Measurements from ENCODE around the gene DCLRE1B.

The DCLRE1B gene

DNA sequence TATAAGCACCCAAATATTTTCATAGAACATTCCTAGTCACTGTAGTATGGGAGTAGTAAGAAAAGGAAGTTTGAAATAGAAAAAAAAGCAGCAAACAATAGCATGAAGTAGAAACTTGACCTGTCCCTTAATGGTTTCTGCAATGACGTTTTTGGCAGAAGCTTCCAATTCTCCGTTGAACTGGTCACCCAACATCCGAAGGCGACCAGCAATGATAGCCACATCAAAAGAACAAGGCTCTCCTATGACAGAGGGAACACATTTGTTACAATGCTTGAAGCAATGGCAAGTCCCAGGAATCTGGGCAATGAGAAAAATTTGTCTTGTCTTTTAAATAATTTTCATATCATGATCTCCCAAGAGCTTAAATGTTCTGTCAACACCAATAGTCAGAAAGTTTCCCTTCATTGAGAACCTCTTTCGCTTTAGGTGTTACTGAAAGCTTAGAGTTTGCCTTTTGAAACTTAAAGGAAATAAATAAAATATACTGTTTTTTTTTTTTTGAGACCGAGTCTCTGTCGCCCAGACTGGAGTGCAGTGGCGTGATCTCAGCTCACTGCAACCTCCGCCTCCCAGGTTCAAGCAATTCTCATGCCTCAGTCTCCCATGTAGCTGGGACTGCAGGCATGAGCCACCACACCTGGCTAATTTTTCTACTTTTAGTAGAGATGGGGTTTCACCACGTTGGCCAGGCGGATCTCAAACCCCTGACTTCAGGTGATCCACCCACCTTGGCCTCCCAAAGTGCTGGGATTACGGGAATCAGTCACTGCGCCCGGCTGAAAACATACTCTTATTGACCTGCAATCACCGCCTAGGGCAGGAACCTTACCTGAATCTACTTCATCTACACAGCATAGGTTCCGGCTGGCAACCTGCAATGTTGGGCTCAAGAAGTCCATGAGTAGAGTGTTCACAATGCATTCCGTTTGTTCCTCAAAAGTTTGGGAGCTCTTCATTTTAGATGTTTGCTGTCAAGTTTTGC, 18.4 kb upstream of the DCLRE1B start:
- in situ Hi-C loops (cut with MboI; ENCODE audit: low sequenced_read_pairs) = no loop called here

DNA sequence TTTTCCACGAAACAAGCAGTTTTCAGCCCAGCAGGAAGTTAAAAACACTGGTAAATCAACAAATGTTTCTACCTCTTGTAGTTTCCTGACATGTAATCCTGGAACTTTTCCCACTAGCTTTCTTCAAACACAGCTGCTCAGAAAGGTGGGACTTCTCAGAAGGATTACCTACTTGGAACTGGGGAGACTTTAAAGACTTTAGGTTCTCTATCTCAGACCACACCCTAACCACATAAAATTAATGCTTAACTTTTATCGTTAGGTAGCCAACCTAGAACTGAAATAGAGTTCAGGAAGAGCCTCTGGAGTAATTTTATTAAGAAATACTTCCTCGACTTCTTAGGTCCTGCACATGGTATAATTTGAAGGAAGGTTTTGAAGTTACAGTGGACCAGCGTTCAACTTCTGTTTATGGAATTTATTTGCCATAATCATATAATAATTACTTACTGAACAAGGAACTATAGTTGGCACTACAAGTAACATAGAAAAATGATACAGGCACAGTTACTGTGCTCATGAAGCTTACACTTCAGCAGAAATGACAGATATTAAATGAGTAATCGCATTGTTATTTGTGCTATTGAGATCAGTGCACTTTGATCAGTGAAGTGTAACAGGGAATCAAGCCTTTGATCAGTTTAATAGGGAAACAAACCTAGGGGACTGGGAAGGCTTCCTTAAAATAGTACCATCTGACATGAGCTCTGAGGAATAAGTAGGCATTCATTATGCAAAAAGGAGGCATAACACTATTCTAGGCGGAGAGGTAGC, 17.5 kb upstream of the DCLRE1B start, which contains the start of gene BCL2L15:
Gene BCL2L15 (minus strand): TSS at position 180 of the 774 bp plus-strand sequence. CDS start 206 bp downstream, outside the sequence.
- in situ Hi-C loops (cut with MboI; ENCODE audit: low sequenced_read_pairs) = no loop called here

DNA sequence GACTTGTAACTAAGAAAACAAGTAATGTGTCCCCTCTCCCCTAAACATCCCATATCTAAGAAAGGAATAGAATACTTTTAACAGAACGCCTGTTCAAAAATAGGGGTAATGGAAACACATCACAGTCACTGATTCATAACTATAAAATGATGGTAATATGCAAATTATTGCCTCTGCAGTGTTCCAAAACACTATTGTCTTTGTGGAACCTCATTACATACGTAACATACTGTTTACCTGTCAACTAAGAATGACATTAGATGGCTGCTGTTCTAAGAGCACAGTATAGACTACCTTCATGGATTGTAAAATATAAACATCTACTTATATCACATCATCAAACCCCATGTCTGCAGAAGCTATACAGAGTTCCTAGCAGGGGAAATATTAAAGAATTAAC, 14.3 kb upstream of the DCLRE1B start:
- in situ Hi-C loops (cut with MboI; ENCODE audit: low sequenced_read_pairs) = no loop called here

DNA sequence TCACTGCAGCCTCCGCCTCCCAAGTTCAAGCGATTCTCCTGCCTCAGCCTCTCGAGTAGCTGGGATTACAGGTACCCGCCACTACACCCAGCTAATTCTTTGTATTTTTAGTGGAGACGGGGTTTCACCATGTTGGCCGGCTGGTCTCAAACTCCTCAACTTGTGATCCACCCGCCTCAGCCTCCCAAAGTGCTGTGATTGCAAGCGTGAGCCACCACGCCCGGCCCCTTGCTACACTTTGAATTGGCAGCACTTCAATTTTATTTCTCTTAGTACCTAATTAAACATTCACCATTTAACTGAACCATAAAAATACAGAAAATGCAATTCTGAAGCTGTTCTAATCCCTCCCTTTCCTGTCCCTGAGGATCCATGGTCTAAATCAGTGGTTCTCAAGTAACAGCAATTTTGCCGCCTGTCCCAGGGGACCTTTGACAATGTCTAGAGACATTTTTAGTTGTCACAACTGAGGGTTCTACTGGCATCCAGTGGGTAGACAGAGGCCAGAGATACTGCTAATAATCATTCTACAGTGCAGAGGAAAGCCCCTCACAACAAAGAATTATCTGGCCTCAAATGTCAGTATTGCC, 13.4 kb upstream of the DCLRE1B start:
- in situ Hi-C loops (cut with MboI; ENCODE audit: low sequenced_read_pairs) = no loop called here

DNA sequence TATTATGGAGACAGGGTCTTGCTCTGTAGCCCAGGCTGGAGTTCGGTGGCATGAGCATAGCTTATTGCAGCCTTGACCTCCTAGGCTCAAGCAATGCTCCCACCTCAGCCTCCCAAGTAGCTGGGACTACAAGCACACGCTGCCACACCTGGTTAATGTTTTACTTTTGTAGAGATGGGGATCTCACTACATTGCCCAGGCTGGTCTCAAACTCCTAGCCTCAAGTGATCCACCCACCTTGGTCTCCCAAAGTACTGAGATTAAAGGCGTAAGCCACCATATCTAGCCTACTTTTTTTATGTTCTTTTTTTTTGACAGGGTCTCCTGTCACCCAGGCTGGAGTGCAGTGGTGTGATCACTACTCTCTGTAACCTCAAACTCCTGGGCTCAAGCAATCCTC, 11.9 kb upstream of the DCLRE1B start:
- in situ Hi-C loops (cut with MboI; ENCODE audit: low sequenced_read_pairs) = no loop called here

DNA sequence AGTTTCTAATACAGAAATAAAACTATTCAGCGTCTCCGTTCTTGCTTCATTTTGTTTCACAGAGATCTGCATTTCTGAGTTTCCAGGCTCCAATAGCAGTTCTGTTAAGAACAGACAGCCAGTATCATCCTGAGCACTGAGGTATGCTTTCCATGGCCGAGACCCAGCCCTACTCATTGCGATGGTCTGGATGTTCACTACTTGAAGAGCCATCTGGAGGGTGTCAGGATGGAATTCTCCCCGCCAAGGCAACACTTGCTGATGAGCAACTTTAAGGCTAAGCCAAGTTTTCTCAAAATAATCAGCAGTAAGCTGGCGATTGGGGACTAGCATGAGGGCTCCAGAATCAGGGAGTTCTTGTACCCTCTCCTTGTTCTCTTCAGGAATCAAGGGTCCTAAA, 10.0 kb upstream of the DCLRE1B start:
- in situ Hi-C loops (cut with MboI; ENCODE audit: low sequenced_read_pairs) = no loop called here

DNA sequence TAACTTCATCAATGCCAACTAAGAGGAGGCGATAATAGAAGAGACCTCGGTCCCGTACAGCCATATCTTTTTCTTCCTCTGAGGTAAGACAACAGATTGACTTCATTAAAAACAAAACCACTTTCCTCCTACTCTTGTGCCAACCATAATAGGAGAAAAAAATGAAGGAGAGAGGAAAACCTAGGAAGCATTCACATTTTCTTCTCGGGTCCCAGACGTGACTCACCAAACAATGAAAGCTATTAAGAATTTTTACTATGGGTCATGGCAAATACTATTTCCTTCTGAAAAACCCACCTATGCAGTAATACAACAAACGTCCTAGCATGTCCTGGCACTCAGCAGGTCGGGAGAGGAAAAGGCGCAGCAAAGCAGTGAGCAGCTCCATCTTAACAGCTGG, 9.2 kb upstream of the DCLRE1B start:
- in situ Hi-C loops (cut with MboI; ENCODE audit: low sequenced_read_pairs) = no loop called here

DNA sequence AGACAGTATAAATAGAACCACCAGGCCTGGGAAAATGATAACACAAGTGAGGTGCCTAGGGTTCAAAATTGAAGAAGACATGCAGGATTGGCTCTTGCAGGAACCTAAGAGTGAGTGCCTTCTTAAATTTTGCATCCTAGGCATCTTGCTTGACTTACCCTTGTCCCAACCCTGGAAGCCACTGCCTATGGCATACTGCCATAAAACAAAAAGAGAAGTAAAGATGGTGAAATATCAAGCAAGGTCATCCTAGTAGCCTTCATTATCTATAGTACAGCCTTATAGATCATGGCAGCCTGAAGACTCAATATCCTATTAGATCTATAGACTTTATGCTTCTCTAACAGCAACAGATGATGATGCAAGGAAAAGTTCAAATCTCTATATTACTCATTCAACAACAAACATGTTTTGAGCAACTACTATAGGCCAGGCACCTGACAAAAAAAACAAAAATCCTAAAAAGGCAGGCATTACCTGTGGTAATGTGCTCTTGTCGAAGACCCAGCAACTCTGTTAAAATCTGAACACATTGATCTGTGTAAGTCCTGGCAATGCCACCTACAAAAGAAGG, 6.8 kb upstream of the DCLRE1B start:
- in situ Hi-C loops (cut with MboI; ENCODE audit: low sequenced_read_pairs) = no loop called here

DNA sequence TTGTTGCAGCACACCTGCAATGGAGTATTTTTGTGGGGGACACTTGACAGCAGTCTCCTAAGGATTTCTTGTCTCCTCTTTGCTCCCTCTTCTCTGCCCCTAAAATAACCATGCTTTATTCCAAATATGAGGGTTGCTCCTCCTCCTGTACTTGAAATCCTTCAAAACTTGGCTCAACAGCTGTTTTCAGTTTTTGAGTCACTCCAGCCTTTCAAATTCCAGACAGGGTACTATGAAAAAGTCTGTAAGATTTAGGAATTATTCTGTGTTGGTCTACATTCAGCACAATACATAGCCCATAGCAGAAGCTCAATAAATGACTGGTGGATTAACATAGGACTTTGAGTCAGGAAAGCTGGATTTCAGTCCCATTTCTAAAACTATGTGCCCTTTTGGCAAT, 6.0 kb upstream of the DCLRE1B start:
- in situ Hi-C loops (cut with MboI; ENCODE audit: low sequenced_read_pairs) = no loop called here

DNA sequence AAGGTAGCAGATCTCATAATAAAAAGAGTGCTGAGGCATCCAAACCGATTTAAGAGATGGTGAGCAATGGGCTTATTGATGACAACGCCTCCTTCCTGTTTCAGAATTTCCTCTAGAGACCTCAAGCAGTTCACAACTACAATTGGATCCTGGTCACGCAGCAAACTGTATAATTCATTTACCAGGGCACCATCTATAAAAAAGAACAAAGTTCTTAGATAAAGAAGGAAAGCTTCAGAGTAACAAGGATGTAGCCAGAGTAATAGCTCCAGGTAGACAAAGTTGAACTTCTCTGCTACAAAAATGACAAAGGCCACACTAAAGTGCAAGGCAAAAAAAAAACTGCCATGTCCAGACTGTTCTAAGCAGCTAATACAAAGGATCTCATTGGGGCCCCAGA, 3.9 kb upstream of the DCLRE1B start:
- in situ Hi-C loops (cut with MboI; ENCODE audit: low sequenced_read_pairs) = no loop called here

DNA sequence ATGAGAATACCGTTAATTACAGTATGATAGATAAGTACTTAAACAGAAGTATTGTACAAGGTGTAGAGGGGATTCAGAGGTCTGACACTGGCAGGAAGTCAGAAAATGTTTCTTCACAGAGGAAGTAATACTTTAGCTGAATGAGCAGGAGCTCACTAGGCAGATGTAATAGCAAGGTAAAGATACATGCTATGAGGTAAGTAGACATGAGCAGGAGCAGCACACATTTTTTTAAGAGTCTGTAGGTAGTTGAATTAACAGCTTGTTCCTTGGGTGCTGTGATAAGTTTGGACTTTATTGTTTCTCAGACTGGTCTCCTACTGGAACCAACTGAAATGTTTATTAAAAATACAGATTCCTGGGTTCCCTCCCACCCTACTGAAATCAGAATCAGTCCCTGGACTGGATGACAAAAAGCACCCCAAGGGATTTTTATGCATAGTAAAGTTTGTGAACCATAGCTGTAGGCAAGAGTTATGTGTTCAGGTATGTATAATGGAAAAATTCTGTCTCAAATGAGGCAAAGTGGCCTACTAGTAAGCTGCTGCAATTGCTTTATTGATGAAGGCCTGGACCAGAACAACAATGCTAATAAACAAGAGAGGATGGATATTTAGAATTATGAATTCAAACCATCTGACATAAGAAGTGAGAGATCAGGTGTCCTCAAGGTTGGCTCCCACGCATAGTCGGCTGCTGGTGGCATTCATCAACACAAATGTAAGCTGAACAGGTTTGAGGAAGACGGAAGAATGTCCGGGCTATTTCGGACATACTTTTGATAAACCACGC, 1.4 kb upstream of the DCLRE1B start:
- in situ Hi-C loops (cut with MboI; ENCODE audit: low sequenced_read_pairs) = no loop called here

DNA sequence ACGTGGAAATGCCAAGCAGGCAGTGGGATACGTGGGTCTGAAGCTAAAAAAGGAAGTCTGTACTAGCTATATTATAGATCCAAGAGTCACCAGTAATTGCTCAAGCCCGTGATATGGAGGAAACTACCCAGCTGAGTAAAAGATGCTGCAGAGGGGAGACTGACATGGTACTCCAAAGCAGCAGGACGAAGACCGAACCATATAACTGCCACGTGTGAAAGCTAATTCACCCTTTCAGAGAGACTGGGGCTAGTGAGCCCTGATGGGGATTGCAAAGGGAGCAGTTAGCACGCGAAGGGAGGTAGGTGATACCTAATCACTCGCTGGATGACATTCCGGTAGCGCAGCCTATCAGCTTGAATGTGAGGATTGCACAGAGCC, 843 bp upstream of the DCLRE1B start:
- in situ Hi-C loops (cut with MboI; ENCODE audit: low sequenced_read_pairs) = no loop called here

DNA sequence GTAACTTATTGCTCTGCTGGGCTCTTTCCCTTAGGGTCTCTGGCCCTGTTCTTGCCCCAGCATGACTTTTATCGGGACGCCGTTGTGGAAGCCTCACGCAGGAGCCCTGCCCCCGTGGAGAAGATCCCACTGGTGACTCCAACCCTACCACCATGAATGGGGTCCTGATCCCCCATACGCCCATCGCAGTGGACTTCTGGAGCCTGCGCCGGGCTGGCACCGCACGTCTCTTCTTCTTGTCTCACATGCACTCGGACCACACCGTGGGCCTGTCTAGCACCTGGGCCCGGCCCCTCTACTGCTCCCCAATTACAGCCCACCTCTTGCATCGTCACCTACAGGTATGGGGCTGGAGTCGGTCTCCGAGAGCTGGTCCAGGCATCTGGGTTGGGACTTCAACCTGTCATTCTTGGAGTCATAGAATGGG, 322 bp downstream of the DCLRE1B start:
- in situ Hi-C loops (cut with MboI; ENCODE audit: low sequenced_read_pairs) = no loop called here

DNA sequence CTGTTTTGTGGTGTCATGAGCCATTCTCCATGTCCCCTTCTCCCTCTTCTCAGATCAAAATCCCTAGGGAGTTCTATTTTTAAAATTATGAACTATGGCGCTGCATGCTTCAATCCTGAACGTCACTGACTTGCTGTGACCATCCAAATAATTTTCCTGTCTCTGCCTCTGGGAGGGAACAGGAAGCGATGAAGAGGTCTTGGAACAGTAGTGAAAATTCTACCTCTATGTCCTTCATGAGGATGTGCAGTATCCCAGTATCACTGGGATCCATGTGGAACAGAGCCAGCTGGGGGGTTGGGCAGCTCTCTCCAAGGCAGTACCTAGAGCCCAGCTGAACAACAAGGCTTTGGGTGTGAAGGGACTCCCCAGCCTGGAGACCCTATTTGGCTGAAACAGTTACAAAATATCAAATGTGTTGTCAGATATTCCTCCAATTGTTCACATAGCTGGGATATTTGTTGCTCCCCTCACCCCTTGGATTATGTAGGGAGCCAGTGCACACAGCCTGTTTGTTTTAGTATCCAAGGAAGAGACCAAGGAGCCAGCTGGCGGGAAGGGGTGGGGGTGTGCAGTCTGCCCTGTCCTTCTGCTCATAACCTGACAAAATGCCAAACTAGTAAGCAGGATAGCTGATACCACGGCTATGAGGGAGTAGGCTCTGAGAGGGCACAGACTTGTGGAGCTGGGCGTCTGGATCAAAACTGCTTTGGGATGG, 7.6 kb downstream of the DCLRE1B start:
- in situ Hi-C loops (cut with MboI; ENCODE audit: low sequenced_read_pairs) = no loop called here

DNA sequence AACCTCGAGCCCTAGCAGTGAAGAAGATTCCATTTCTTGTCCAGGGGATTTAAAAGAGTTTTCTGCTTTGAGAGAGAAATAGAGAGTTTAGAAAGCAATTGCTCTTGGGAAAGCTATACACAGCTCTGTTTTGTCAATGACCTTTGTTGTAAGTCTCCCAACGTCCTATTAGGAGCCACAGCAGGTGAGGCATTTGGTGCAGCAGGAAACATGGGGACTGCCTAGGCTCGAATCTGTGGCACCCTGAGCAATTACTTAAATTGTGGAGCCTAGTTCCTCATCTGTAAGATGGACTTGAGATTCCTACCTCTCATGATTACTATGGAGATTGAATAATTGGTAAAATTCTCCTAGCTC, 8.2 kb downstream of the DCLRE1B start:
- in situ Hi-C loops (cut with MboI; ENCODE audit: low sequenced_read_pairs) = no loop called here

DNA sequence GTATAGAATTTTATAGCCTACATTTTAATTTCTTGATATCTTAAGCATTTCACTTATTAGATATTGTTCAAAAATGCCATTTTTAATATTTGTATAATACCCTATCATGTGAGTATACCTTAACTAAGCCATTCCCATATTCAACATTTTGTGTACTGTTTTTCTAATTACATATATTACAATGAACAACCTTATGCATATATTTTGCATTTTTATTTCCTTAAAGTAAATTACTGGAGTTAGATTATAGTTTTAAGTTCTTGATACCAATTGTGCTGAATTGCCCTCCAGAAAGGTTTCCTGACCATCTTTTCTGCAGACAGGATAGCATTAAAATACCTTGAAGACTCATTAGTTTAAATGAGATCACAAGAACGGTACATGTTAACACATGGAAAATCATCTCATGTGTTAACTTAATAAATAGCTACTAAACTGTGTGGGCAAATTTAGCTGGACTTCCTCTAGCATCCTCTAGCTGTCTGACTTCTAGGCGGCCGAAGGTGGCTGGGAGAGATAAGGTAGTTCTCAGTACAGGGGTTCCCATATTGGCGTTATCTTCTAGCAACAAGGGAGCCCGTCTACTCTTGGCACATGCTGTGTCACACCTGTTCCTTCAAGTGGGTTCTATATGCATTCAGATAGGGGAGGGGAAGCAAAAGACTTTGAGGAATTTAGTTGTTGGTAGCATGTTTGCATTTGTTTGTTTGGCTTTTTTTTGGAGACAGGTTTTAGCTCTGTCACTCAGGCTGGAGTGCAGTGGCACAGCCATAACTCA, 8.9 kb downstream of the DCLRE1B start:
- in situ Hi-C loops (cut with MboI; ENCODE audit: low sequenced_read_pairs) = no loop called here

DNA sequence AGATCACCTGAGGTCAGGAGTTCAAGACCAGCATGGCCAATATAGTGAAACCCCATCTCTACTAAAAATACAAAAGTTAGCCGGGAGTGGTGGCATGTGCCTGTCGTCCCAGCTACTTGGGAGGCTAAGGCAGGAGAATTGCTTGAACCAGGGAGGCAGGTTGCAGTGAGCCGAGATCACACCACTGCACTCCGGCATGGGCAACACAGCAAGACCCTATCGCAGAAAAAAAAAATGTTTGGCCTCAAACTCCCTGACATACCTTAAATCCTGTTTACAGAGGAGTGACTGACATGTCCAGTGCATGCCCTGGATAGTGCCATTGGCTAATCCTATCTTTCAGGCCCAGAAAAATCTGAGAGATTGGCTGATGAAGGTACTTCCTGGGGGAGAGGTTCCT, 11.8 kb downstream of the DCLRE1B start:
- in situ Hi-C loops (cut with MboI; ENCODE audit: low sequenced_read_pairs) = no loop called here

DNA sequence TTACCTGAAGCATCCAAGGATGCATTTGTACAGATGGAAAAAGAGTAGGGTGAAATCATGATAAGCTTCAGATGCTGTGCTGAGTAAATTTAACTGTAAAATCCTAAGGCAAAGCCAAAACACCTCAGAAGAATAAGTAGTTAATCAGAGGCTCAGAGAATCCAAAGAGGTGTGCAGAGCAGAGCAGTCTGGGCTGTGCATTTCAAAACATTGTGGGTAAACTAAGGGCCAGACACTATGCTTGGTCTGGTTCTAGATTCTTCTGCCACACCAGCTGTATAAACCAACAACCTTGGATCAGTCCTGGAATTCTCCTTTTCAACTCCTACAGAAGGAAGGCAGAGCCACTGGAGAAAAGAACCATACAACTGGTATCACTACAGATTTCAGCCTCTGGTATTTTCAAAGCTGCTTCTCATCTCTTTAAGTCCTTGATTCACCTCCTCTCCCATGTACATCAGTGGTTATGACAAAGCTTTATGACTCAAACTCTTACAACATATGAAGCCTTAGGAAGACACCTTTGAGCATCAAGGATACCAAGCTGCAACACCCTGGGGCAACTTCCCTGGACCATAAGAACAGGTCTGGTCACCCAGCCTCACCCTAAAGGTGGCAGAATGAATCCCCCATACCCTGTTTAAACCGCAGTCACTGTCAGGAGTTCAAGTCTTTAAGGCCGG, 12.4 kb downstream of the DCLRE1B start:
- in situ Hi-C loops (cut with MboI; ENCODE audit: low sequenced_read_pairs) = no loop called here

All from HL-60/S4 treated with retinoic acid at 250 ng/mL for 4 days and 3 days (cell line).